ENCODE results near the gene PGS1.

- TF ChIP-seq POLR2A (IDR thresholded peaks at IDR 0.05) = no peak
- TF ChIP-seq CTCF (IDR thresholded peaks at IDR 0.05) = no peak
These were observed 15.1 kb downstream of the PGS1 start for GRCh38 chr17:78393575-78393974.

All from prostate gland (tissue), 2 donors.